Measurements from ENCODE around the gene SYNCRIP. TPM values are rescaled to one million over a fixed set of nuclear protein-coding genes. Genes with fewer than 3 reads are reported as not detected.
"Not testable (repeated sequence)": the region's sequence is repeated elsewhere in the genome, so short reads cannot be mapped to it uniquely, and the experiment has no call there.

Gene SYNCRIP
- total RNA-seq, 1 experiment from 2014 or later = 103 TPM

GRCh38 chr6:85640821-85641220, 1.9 kb downstream of the SYNCRIP start:
- BruUV-seq (replicated peaks) = no TSS peak
- H3K9me3 ChIP-seq (ENCODE audit: insufficient read depth, low read depth) = no peaks in the 10 kb centered on the region
- intact Hi-C loops (cut with micrococcal nuclease; ENCODE audit: unreplicated experiment) = loop anchor here (5.0 kb wide), 1 partner anchor 149 kb away; no protein-coding TSS in a partner anchor
- peaks cover 69% of the 10 kb centered on the region for H3K79me2 ChIP-seq (ENCODE audit: low read depth)
- no peak overlapping the region for H3K27ac ChIP-seq
- peaks cover 43% of the 10 kb centered on the region for H3K36me3 ChIP-seq (ENCODE audit: low read depth)
- CTCF ChIA-PET = no interaction called here
- H3K4me3 ChIP-seq = peak overlapping the region; percentile 87
- peaks cover 17% of the 10 kb centered on the region; the same call in 1 of the 2 replicates for H3F3A ChIP-seq (ENCODE audit: insufficient read depth, low read depth)
- no peaks in the 10 kb centered on the region for H3K9me2 ChIP-seq (ENCODE audit: insufficient read depth)
- peaks cover 30% of the 10 kb centered on the region for H3K4me1 ChIP-seq (replicated peaks; ENCODE audit: insufficient read depth)
- H3K4me2 ChIP-seq = peak overlapping the region; percentile 97
- POLR2A ChIA-PET (ENCODE audit: unreplicated experiment) = interaction anchor here (0.7 kb wide), 1 partner anchor 35 kb away, joined by 5 read pairs; no protein-coding TSS in a partner anchor
- DNase-seq = no peak
- peaks cover 57% of the 10 kb centered on the region for H4K20me1 ChIP-seq (ENCODE audit: insufficient read depth)
- TF ChIP-seq CTCF (conservative IDR thresholded peaks at IDR 0.05) (no peak), EZH2 (IDR thresholded peaks at IDR 0.05; ENCODE audit: low read depth) (no peak)
- no peak overlapping the region for H2AFZ ChIP-seq
- no peaks in the 10 kb centered on the region for H3K27me3 ChIP-seq (ENCODE audit: insufficient read depth, low read depth)

- no peak for DNase-seq
- Histone ChIP-seq H3K9me3 (ENCODE audit: insufficient read depth, low read depth) (no peaks in the 10 kb centered on the region), H3K27me3 (ENCODE audit: insufficient read depth, low read depth) (no peaks in the 10 kb centered on the region), H3K27ac (no peak overlapping the region), H3K4me3 (no peak overlapping the region), H2AFZ (no peak overlapping the region), H4K20me1 (ENCODE audit: insufficient read depth) (peaks cover 75% of the 10 kb centered on the region), H3K79me2 (ENCODE audit: low read depth) (peaks cover 98% of the 10 kb centered on the region), H3K36me3 (ENCODE audit: low read depth) (peaks cover 55% of the 10 kb centered on the region), H3F3A (ENCODE audit: insufficient read depth, low read depth) (peaks cover 5% of the 10 kb centered on the region), H3K9me2 (ENCODE audit: insufficient read depth) (no peaks in the 10 kb centered on the region), H3K4me1 (replicated peaks; ENCODE audit: insufficient read depth) (peaks cover 21% of the 10 kb centered on the region), H3K4me2 (no peak overlapping the region)
- ChIA-PET CTCF (no interaction called here), POLR2A (ENCODE audit: unreplicated experiment) (no interaction called here)
- no peak for TF ChIP-seq EZH2 (IDR thresholded peaks at IDR 0.05; ENCODE audit: low read depth)
- no peak for TF ChIP-seq CTCF (conservative IDR thresholded peaks at IDR 0.05)
- BruUV-seq (replicated peaks) = no TSS peak
- intact Hi-C loops (cut with micrococcal nuclease; ENCODE audit: unreplicated experiment) = no loop called here
These were observed 5.1 kb downstream of the SYNCRIP start for GRCh38 chr6:85637579-85637978.

GRCh38 chr6:85632164-85632942, 10.3 kb downstream of the SYNCRIP start:
- POLR2A ChIA-PET (ENCODE audit: unreplicated experiment) = no interaction called here

GRCh38 chr6:85631117-85631516, 11.6 kb downstream of the SYNCRIP start:
- H3K4me2 ChIP-seq; H3F3A ChIP-seq (ENCODE audit: insufficient read depth, low read depth); BruUV-seq (replicated peaks); H3K4me3 ChIP-seq; H3K27me3 ChIP-seq (ENCODE audit: insufficient read depth, low read depth); H3K9me2 ChIP-seq (ENCODE audit: insufficient read depth); CTCF ChIA-PET; H3K27ac ChIP-seq; intact Hi-C loops (cut with micrococcal nuclease; ENCODE audit: unreplicated experiment); H3K4me1 ChIP-seq (replicated peaks; ENCODE audit: insufficient read depth); DNase-seq; H2AFZ ChIP-seq; H3K9me3 ChIP-seq (ENCODE audit: insufficient read depth, low read depth): not testable (repeated sequence)
- H3K79me2 ChIP-seq (ENCODE audit: low read depth) = peaks cover 96% of the 10 kb centered on the region
- peaks cover 12% of the 10 kb centered on the region for H3K36me3 ChIP-seq (ENCODE audit: low read depth)
- POLR2A ChIA-PET (ENCODE audit: unreplicated experiment) = interaction anchor here (0.8 kb wide), 1 partner anchor 12 kb away, joined by 6 read pairs; the partner anchor contains the start of gene SYNCRIP
- peaks cover 75% of the 10 kb centered on the region for H4K20me1 ChIP-seq (ENCODE audit: insufficient read depth)

More at GRCh38 chr6:85632164-85632942, 10.3 kb downstream of the SYNCRIP start:
- no peaks in the 10 kb centered on the region for H3K9me3 ChIP-seq (ENCODE audit: insufficient read depth, low read depth)
- H3K79me2 ChIP-seq (ENCODE audit: low read depth) = peaks cover 96% of the 10 kb centered on the region
- peaks cover 80% of the 10 kb centered on the region for H4K20me1 ChIP-seq (ENCODE audit: insufficient read depth)
- no peak overlapping the region for H3K4me3 ChIP-seq
- CTCF ChIA-PET = no interaction called here
- H3K4me2 ChIP-seq = no peak overlapping the region
- H3K9me2 ChIP-seq (ENCODE audit: insufficient read depth) = no peaks in the 10 kb centered on the region
- H2AFZ ChIP-seq = no peak overlapping the region
- intact Hi-C loops (cut with micrococcal nuclease; ENCODE audit: unreplicated experiment) = no loop called here
- peaks cover 5% of the 10 kb centered on the region for H3F3A ChIP-seq (ENCODE audit: insufficient read depth, low read depth)
- H3K27ac ChIP-seq = no peak overlapping the region
- H3K27me3 ChIP-seq (ENCODE audit: insufficient read depth, low read depth) = no peaks in the 10 kb centered on the region
- no TSS peak for BruUV-seq (replicated peaks)
- no peak for DNase-seq
- H3K4me1 ChIP-seq (replicated peaks; ENCODE audit: insufficient read depth) = no peaks in the 10 kb centered on the region
- TF ChIP-seq CTCF (conservative IDR thresholded peaks at IDR 0.05) (no peak), EZH2 (IDR thresholded peaks at IDR 0.05; ENCODE audit: low read depth) (no peak)
- H3K36me3 ChIP-seq (ENCODE audit: low read depth) = peaks cover 19% of the 10 kb centered on the region
